MCF 10A (cell line): ENCODE measurements around the gene PTPRT. TPM values are rescaled to one million over a fixed set of nuclear protein-coding genes. Genes with fewer than 3 reads are reported as not detected.

Experiments used
- BruUV-seq: library from RNA; stranded (reverse); fragments of 400-500 nt; replicated peaks from 2 replicates; lab custom pipeline; 2021; lab: Mats Ljungman, UMichigan
- CTCF ChIA-PET: fragments of 300-600 bp; sonication (Branson Sonifier 250); formaldehyde crosslinking; extraction: SDS; loops from one replicate; lab custom pipeline; 2021; ENCODE audit warnings: antibody characterized with exemption, inconsistent platforms; lab: Yijun Ruan, JAX
- POLR2A ChIA-PET: fragments of 300-600, 350-650 bp; sonication (Branson Sonifier 250); formaldehyde crosslinking; extraction: SDS; loops from one replicate; lab custom pipeline; 2020; ENCODE audit warnings: antibody characterized with exemption, inconsistent platforms; lab: Yijun Ruan, JAX
- DNase-seq: peaks from one replicate; pipeline ENCODE4 v3.0.0-alpha.2; 2018; ENCODE audit not compliant: unreplicated experiment
- H3K27ac Mint-ChIP-seq: one replicate; pipeline ENCODE4 v1.8.0; 2022; ENCODE audit warnings: mild to moderate bottlenecking, low read depth, mixed read lengths; ENCODE audit not compliant: unreplicated experiment
- H3K27me3 Mint-ChIP-seq: one replicate; pipeline ENCODE4 v1.8.0; 2022; ENCODE audit warnings: mixed read lengths; ENCODE audit not compliant: insufficient read depth, unreplicated experiment
- H3K36me3 Mint-ChIP-seq: one replicate; pipeline ENCODE4 v1.8.0; 2022; ENCODE audit warnings: mild to moderate bottlenecking, moderate library complexity, mixed read lengths; ENCODE audit not compliant: insufficient read depth, unreplicated experiment
- H3K4me1 Mint-ChIP-seq: one replicate; pipeline ENCODE4 v1.8.0; 2022; ENCODE audit warnings: mixed read lengths; ENCODE audit not compliant: insufficient read depth, unreplicated experiment
- H3K4me3 Mint-ChIP-seq: one replicate; pipeline ENCODE4 v1.8.0; 2022; ENCODE audit warnings: mild to moderate bottlenecking, moderate library complexity, mixed read lengths; ENCODE audit not compliant: unreplicated experiment
- H3K9me3 Mint-ChIP-seq: one replicate; pipeline ENCODE4 v1.8.0; 2022; ENCODE audit warnings: mixed read lengths; ENCODE audit not compliant: unreplicated experiment
- CTCF ChIP-seq: fragments of 200-600 bp; IDR thresholded peaks from one replicate; pipeline ENCODE4 v1.8.0; 2022; ENCODE audit warnings: antibody characterized with exemption, mild to moderate bottlenecking; ENCODE audit not compliant: unreplicated experiment
- intact Hi-C: fragments of 100-400 bp; cut with micrococcal nuclease; formaldehyde crosslinking; loops from 2 replicates; pipeline ENCODE4 v1.14.1; 2022
- total RNA-seq: library from RNA; stranded (reverse); gene quantifications from 2 replicates; pipeline ENCODE4 v1.2.3, GENCODE V29; 2022

Gene PTPRT
- total RNA-seq, 1 experiment from 2014 or later, result not detected

GRCh38 chr20:42442716-42443115, 747.0 kb downstream of the PTPRT start:
- BruUV-seq, result no TSS peak
- Mint-ChIP-seq H3K27ac (no peak overlapping the region), H3K36me3 (no peaks in the 10 kb centered on the region), H3K4me3 (no peak overlapping the region), H3K4me1 (no peaks in the 10 kb centered on the region), H3K27me3 (no peaks in the 10 kb centered on the region), H3K9me3 (peaks cover 40% of the 10 kb centered on the region)
- intact Hi-C loops, result no loop called here
- CTCF ChIA-PET, result interaction anchor here (0.5 to 1.2 kb wide), 2 partner anchors 25 to 704 kb away, joined by 3 read pairs; no protein-coding TSS in a partner anchor
- POLR2A ChIA-PET, result no interaction called here
- TF ChIP-seq CTCF, result no peak
- no peak for DNase-seq

GRCh38 chr20:42441864-42442331, 747.8 kb downstream of the PTPRT start:
- H3K9me3 Mint-ChIP-seq, result peaks cover 40% of the 10 kb centered on the region
- intact Hi-C loops, result no loop called here
- DNase-seq, result no peak
- H3K27me3 Mint-ChIP-seq, result no peaks in the 10 kb centered on the region
- no peak overlapping the region for H3K27ac Mint-ChIP-seq
- no peaks in the 10 kb centered on the region for H3K36me3 Mint-ChIP-seq
- POLR2A ChIA-PET, result no interaction called here
- no TSS peak for BruUV-seq
- no peaks in the 10 kb centered on the region for H3K4me1 Mint-ChIP-seq
- no peak overlapping the region for H3K4me3 Mint-ChIP-seq
- TF ChIP-seq CTCF, result no peak
- CTCF ChIA-PET, result interaction anchor here (0.6 kb wide), 3 partner anchors 693 to 883 kb away, joined by 3 to 4 read pairs (median 3); no protein-coding TSS in a partner anchor

GRCh38 chr20:42441196-42441863, 748.4 kb downstream of the PTPRT start:
- intact Hi-C loops, result no loop called here
- ChIA-PET CTCF (interaction anchor here (0.6 to 0.8 kb wide), 3 partner anchors 10 to 884 kb away, joined by 3 to 5 read pairs (median 4); no protein-coding TSS in a partner anchor), POLR2A (no interaction called here)
- Mint-ChIP-seq H3K4me3 (no peak overlapping the region), H3K9me3 (peaks cover 40% of the 10 kb centered on the region), H3K27ac (no peak overlapping the region), H3K36me3 (no peaks in the 10 kb centered on the region), H3K27me3 (no peaks in the 10 kb centered on the region), H3K4me1 (no peaks in the 10 kb centered on the region)
- no TSS peak for BruUV-seq
- DNase-seq, result no peak
- no peak for TF ChIP-seq CTCF

- H3K27ac Mint-ChIP-seq, result no peak overlapping the region
- peaks cover 26% of the 10 kb centered on the region for H3K9me3 Mint-ChIP-seq
- H3K27me3 Mint-ChIP-seq, result no peaks in the 10 kb centered on the region
- H3K4me3 Mint-ChIP-seq, result no peak overlapping the region
- intact Hi-C loops, result no loop called here
- ChIA-PET POLR2A (no interaction called here), CTCF (no interaction called here)
- TF ChIP-seq CTCF, result no peak
- no peaks in the 10 kb centered on the region for H3K36me3 Mint-ChIP-seq
- H3K4me1 Mint-ChIP-seq, result no peaks in the 10 kb centered on the region
- no peak for DNase-seq
- no TSS peak for BruUV-seq
These were observed 754.5 kb downstream of the PTPRT start for GRCh38 chr20:42435230-42435629.
